ENCODE results near the gene PTPRE.

The PTPRE gene

DNA sequence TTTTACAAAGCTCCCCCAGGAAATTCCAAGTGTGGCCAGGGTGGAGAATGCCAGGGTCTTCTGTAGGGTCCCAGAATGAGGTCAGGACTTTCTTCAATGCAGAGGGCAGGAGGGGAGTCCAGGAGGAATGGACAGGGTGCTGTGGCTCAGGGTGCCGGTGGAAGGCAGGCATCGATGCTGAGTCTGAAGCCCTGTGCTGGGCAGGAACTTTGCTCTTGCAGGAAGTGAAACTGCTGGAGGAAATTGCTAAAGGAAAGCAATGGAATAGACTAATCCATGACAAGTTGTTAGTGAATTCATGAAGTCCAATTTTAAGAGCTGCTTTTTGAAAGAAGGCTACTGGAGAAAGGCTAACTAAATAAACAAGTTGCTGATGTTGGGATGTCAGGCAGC is 14.8 kb downstream of the PTPRE start:
- DNase-seq (ENCODE audit: insufficient read length): no peak
- no peak for FAIRE-seq
- no peak for TF ChIP-seq POLR2AphosphoS5 (IDR thresholded peaks at IDR 0.05; ENCODE audit: low read depth, low read length)
- TF ChIP-seq TAF1 (IDR thresholded peaks at IDR 0.05; ENCODE audit: borderline replicate concordance, low read depth, low read length): no peak
- TF ChIP-seq POLR2A (IDR thresholded peaks at IDR 0.05; ENCODE audit: low read depth, low read length): no peak

DNA sequence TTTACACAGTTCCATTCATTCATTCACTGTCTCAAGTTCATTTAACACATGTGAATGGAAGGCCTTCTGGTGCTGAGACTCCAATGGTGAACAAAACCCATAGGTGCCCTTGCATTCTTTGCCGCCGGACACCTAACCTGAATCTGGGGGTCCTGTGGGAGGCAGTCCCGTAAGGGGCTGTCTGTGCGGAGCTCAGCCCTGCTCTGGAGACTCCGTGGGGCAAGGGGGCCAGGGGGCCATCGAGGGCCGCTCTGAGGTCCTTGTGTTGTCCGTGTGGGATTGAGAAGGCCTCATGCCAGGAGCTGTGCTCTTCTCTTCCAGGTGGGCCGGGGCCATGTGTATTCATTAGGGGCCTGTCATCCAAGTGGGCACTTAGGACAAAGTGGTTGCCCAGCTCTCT is 15.3 kb downstream of the PTPRE start:
- FAIRE-seq: no peak
- no peak for DNase-seq (ENCODE audit: insufficient read length)
- TF ChIP-seq POLR2AphosphoS5 (IDR thresholded peaks at IDR 0.05; ENCODE audit: low read depth, low read length) (no peak), TAF1 (IDR thresholded peaks at IDR 0.05; ENCODE audit: borderline replicate concordance, low read depth, low read length) (no peak), POLR2A (IDR thresholded peaks at IDR 0.05; ENCODE audit: low read depth, low read length) (no peak)

DNA sequence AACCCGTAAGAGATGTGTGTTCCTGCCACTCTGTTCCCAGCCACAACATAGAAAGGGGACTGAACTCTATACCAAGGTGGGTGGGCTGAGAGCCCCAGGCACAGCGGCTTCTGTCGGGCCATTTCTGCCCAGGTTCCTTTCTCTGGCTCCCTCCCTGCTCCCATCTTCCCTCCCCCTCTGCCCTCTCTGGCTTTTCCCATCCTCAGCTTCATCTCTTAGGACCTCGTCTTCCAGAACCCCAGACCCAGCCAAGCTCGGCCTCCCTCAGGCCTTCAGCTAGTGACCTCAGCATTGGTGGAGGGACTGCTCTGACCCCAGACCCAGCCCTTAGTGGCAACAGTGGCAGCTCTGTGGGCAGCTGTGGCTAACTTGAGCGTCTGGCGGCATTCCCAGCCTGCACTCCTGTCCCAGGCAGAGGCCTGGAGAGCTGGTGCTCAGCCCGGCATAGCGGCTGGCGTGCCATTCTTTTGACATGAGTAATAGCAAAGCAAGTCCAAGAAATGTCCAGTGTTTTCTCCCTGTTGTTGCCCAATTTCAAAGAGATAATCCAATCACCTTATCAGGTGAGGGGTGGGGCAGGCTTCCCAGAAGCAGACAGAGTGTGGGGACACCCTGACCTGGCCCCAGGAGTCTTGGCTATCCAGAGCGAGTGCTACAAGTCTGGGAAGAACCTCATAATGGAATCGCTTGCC is 15.9 kb downstream of the PTPRE start:
- FAIRE-seq (no peak), DNase-seq (ENCODE audit: insufficient read length) (no peak)
- TF ChIP-seq POLR2A (IDR thresholded peaks at IDR 0.05; ENCODE audit: low read depth, low read length): no peak
- TF ChIP-seq TAF1 (IDR thresholded peaks at IDR 0.05; ENCODE audit: borderline replicate concordance, low read depth, low read length): no peak
- TF ChIP-seq POLR2AphosphoS5 (IDR thresholded peaks at IDR 0.05; ENCODE audit: low read depth, low read length): no peak

DNA sequence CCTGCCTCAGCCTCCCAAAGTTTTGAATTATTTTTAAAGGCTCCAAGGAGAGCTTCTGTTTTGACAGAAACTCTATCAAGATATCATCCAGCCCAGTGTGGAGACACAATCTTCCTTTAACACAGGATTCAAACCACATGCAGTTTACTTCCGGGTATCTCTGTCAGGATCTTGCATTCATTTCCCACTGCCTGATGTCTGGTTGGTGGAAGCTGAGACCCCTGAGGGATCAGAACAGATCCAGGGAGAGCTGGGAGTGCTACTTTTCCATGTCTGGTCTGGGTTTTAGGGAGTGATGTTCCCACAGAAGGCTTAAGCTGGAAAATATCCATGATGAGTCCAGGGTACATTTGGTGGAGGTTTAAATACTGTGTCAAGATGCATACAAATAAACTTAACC is 16.7 kb downstream of the PTPRE start:
- DNase-seq (ENCODE audit: insufficient read length) (no peak), FAIRE-seq (no peak)
- no peak for TF ChIP-seq TAF1 (IDR thresholded peaks at IDR 0.05; ENCODE audit: borderline replicate concordance, low read depth, low read length)
- no peak for TF ChIP-seq POLR2A (IDR thresholded peaks at IDR 0.05; ENCODE audit: low read depth, low read length)
- no peak for TF ChIP-seq POLR2AphosphoS5 (IDR thresholded peaks at IDR 0.05; ENCODE audit: low read depth, low read length)

DNA sequence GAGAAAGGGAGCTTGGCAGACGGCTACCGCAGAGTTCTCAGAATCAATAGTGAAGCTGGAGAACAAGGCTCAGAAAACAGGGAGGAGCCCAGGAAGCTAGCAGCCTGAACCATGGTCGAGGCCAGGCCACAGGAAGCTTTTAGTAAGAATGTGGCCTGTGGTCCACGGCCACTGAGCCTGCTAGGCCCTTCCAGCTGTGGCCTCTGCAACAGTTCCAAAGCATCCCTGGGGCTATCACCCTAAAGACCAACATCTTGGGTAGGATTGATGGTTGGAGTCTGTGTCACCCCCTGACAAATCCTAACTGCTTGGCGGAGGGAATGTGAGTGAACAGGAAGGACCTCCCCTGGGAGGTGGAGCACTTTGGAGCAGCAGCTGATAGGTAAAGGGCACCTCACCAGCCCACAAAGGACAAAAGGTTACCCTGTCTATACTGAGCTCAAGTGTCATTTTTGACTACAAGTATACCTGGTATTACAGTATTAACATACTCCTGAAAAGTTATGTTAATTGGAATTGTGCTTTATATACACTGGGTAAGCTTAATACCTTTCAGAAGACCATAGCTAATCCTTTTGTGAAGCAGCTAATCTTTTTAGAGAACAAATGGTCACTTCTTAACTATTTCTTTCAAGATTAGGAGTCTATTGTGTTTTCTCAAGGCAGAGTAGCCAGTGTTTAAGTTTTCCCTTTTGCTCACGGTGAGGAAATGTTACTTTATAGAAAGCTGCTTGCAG is 18.7 kb downstream of the PTPRE start:
- DNase-seq (ENCODE audit: insufficient read length) (no peak), FAIRE-seq (no peak)
- no peak for TF ChIP-seq POLR2AphosphoS5 (IDR thresholded peaks at IDR 0.05; ENCODE audit: low read depth, low read length)
- TF ChIP-seq TAF1 (IDR thresholded peaks at IDR 0.05; ENCODE audit: borderline replicate concordance, low read depth, low read length): no peak
- TF ChIP-seq POLR2A (IDR thresholded peaks at IDR 0.05; ENCODE audit: low read depth, low read length): no peak

DNA sequence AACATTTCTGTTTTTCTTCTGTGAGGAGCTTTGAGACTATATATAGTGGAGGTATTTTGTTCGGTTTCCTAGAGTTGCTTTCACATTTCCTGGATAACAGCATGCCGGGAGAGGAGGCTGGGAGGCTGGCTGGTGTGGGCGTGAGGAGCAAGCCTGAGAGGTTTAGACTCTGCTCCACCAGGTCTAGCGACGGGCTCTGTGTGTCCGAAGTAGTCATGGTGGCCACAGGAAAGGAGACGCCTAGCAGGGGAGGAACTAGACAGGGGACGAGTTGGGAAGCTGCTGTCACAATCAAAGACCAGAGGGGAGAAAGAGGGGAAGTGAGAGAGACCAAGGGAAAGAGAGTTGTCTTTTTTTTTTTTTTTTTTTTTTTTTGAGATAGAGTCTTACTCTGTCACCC is 19.6 kb downstream of the PTPRE start:
- FAIRE-seq: no peak
- TF ChIP-seq POLR2AphosphoS5 (IDR thresholded peaks at IDR 0.05; ENCODE audit: low read depth, low read length): no peak
- TF ChIP-seq TAF1 (IDR thresholded peaks at IDR 0.05; ENCODE audit: borderline replicate concordance, low read depth, low read length): no peak
- no peak for TF ChIP-seq POLR2A (IDR thresholded peaks at IDR 0.05; ENCODE audit: low read depth, low read length)
- DNase-seq (ENCODE audit: insufficient read length): no peak

DNA sequence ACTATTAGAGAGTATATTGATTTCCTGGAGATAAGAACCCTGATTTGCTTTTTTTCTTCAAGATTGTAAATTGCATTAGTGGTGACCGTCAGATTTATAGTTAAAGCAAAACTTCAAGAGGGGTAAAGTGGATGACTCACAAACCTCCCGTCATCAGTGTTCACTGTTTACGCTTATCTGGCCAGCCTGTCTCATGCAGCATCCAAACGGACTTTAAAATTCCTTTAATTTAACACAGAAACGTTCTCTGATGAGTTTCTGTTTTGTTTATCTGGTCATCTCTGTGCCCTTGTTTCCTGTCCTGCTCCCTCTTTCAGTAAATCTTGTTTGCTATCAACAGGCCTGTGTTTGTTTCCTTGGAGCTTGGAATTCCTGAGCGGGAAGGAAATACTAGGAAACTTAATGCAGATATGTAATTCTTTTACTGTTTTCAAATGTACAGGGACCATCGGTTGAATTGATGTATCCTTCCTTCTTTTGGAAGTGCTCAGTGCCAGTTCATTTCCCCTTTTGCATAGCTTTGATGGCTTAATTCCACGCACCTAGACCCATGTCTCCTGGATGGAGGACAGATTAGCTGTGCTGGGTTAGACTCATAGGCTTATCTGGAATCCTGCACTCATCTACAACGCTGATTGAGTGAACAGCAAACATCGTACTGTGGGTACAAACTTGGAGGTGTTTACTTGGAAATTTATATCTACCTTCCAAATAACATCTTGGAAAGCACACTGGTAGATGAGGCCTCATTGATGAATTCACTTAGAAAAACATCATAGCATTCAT is 21.3 kb downstream of the PTPRE start:
- no peak for DNase-seq (ENCODE audit: insufficient read length)
- TF ChIP-seq POLR2AphosphoS5 (IDR thresholded peaks at IDR 0.05; ENCODE audit: low read depth, low read length): no peak
- no peak for TF ChIP-seq TAF1 (IDR thresholded peaks at IDR 0.05; ENCODE audit: borderline replicate concordance, low read depth, low read length)
- TF ChIP-seq POLR2A (IDR thresholded peaks at IDR 0.05; ENCODE audit: low read depth, low read length): no peak
- FAIRE-seq: no peak

DNA sequence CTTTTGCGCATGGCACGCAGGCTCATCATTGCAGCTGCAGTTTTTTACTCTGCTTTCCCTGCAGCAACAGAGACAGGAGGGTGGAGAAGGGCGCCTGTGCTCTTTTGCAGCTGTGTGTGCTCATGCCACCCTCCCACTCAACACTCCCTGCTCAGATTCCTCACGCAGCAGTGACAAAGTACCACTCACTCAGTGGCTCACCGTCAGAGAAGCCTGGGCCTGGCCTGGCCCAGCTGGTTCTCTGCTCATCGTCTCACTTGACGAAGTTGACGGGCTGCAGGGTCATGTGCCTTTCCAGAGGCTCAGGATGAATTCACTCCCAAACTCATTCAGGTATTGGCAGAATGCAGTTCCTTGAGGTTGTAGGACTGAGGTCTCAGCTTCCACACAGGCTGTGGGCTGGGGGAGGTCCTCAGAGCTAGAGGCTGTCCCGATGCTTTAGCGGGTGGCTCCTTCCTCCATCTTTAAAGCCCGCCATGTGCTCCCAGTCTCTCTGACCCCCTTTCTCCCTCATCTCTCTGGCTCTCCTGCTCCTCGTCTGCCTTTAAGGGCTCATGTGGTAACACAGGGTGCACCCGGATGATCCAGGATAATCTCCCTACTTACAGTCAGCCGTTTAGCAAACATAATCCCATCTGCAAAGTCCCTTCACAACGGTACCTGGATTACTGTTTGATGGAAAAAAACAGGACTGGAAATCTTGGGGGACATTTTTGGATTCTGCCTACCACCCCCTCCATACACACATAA is 25.8 kb downstream of the PTPRE start:
- TF ChIP-seq POLR2AphosphoS5 (IDR thresholded peaks at IDR 0.05; ENCODE audit: low read depth, low read length) (no peak), TAF1 (IDR thresholded peaks at IDR 0.05; ENCODE audit: borderline replicate concordance, low read depth, low read length) (no peak), POLR2A (IDR thresholded peaks at IDR 0.05; ENCODE audit: low read depth, low read length) (no peak)
- DNase-seq (ENCODE audit: insufficient read length) (no peak), FAIRE-seq (no peak)

DNA sequence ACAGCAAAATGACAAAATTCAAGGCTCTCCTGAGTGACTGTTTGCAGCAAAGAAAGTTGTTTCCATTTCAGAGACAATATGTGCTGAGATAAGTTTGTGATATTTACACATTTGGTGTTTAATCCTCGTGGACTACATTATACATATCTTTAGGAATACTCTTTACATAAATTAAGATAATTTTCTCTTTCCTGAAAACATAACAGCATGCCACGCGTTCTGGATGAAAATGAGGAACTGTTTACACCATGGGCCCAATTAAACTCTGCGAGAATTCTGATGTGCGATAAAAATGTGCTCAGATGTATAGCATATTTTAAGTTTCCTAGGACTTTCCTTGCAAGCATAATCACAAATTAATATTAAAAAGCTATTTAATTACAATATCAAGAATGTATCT is 26.4 kb downstream of the PTPRE start:
- no peak for TF ChIP-seq POLR2AphosphoS5 (IDR thresholded peaks at IDR 0.05; ENCODE audit: low read depth, low read length)
- FAIRE-seq (no peak), DNase-seq (ENCODE audit: insufficient read length) (no peak)

DNA sequence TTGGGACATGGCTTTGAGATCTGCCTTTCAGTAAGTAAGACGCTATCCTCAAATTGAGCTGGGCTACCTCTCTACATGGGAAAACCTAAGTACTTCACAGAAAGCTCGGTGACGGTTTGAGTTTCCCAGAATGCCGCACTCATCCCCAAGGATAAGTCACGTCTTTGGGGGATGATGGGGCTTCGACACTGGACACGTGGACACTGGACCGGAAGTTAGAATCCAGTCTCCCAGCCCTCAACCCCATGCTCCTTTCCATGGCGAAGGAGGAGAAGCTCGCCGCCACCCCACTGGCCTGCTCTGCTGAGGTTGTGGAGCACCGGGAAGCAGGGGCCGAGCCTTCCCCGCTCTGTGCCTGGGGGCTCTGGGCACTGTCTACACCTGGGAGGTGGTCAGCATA is 27.5 kb downstream of the PTPRE start:
- TF ChIP-seq POLR2A (IDR thresholded peaks at IDR 0.05; ENCODE audit: low read depth, low read length) (no peak), TAF1 (IDR thresholded peaks at IDR 0.05; ENCODE audit: borderline replicate concordance, low read depth, low read length) (no peak), POLR2AphosphoS5 (IDR thresholded peaks at IDR 0.05; ENCODE audit: low read depth, low read length) (no peak)
- DNase-seq (ENCODE audit: insufficient read length) (no peak), FAIRE-seq (no peak)

DNA sequence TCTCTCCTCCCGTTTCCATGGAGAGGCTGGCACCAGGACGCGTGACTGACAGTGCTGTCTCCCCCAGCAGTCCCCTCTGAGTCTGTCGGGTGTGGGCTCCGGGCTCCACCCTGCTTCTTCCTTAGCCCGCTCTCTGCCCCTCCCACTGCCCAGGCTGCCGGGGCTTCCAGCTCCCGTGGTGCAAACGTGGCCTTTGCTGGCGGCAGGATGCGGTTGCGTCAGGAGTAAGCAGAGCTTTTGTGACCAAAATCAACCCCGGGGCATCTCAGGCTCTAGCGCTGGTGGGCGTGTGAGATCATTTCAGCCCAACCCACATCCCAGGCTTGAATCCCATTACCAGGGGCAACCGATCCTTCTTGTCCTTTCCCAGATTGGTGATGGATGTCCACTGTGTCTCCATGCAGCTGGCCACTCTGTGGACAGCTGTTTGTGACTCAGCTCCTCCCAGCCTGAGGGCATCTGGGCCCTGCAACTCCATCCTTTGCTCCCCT is 28.2 kb downstream of the PTPRE start:
- no peak for TF ChIP-seq POLR2A (IDR thresholded peaks at IDR 0.05; ENCODE audit: low read depth, low read length)
- no peak for TF ChIP-seq POLR2AphosphoS5 (IDR thresholded peaks at IDR 0.05; ENCODE audit: low read depth, low read length)
- no peak for FAIRE-seq
- no peak for DNase-seq (ENCODE audit: insufficient read length)
